Neural progenitor cell (in vitro differentiated cells): Measurements from ENCODE around the gene GNAQ.

Source experiments
- CTCF ChIP-seq: fragments of 200-600 bp; sonication (generic); IDR thresholded peaks from 2 replicates; pipeline ENCODE4 v1.5.1; 2017; ENCODE audit warnings: antibody characterized with exemption, mild to moderate bottlenecking
- EZH2 ChIP-seq: fragments of 200-600 bp; sonication (generic); IDR thresholded peaks from 2 replicates; pipeline ENCODE4 v1.6.1; 2017; ENCODE audit warnings: antibody characterized with exemption, mild to moderate bottlenecking, moderate library complexity

DNA sequence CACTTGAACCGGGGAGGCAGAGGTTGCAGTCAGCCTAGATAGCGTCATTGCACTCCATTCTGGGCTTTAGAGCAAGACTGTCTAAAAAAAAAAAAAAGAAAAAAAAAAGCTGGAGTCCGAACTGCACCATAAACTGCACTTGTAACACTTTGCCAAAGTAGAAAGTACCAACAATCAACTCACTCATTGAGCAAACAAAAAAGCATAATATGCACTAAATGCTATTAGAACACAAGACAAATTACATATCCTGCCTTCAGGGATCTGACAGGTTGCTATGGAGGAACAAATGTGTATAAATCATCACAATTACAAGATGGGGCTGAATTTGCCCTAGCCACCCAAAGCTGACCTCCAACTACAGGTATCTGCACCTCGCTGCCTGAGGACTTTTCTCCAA, 27.9 kb downstream of the GNAQ start:
- TF ChIP-seq CTCF (no peak), EZH2 (no peak)
